Retinal pigment epithelial cell (primary cell): ENCODE data around the gene PARP11.

Source experiments
- DNase-seq: peaks from one replicate; pipeline ENCODE4 v3.0.0-alpha.2; 2010; ENCODE audit warnings: low read depth
- H3K4me3 ChIP-seq: 2 replicates; pipeline ENCODE4 v1.5.1; 2011; ENCODE audit warnings: mild to moderate bottlenecking, low read length, control low read depth, moderate library complexity
- TF ChIP-seq, protein P1 (sequence below): conservative IDR thresholded peaks from 2 replicates; pipeline ENCODE4 v1.5.1; 2011; ENCODE audit warnings: low read depth, low read length, control low read depth, inconsistent platforms

PARP11 gene

DNA sequence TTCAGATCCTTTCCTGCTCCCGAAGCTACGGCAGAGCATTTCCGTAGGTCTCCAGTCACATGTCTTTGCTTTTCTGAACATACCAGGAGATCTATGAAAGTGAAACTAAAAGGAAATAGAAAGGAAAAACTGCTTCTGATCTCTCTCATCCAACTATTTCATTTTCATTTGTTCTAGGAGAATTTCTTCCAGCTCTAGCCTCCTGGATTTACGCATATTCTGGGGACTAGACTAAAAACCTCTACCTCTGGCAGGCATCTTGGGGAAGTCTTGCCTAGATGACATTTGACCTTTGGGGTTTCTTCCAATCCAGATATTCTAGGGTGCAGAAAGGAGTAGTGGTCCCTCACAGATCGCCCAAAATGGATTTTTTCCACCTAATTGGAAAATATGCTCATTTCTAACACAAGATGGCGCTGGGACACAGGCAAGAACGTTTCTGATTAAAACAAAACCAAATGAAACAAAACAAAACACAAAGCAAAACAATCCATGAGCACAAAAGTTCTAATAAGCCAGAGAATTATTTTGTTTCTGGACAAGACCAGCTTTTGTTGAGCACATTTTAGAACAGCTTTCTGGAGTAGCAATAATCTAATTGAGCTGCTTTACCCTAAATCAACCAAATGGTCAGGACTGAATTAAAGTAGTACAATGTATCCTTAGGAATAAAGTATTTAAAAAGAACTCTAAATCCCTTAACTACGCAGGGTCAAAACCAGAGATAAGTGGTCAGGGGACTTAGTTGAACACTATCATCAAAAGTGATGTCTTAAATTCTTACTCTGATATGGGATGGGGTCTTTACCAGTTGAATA lies 12.3 kb upstream of the PARP11 start:
- TF ChIP-seq, protein P1, sequence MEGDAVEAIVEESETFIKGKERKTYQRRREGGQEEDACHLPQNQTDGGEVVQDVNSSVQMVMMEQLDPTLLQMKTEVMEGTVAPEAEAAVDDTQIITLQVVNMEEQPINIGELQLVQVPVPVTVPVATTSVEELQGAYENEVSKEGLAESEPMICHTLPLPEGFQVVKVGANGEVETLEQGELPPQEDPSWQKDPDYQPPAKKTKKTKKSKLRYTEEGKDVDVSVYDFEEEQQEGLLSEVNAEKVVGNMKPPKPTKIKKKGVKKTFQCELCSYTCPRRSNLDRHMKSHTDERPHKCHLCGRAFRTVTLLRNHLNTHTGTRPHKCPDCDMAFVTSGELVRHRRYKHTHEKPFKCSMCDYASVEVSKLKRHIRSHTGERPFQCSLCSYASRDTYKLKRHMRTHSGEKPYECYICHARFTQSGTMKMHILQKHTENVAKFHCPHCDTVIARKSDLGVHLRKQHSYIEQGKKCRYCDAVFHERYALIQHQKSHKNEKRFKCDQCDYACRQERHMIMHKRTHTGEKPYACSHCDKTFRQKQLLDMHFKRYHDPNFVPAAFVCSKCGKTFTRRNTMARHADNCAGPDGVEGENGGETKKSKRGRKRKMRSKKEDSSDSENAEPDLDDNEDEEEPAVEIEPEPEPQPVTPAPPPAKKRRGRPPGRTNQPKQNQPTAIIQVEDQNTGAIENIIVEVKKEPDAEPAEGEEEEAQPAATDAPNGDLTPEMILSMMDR: peak; percentile 73
- H3K4me3 ChIP-seq: peak overlapping the region; percentile 26
- DNase-seq: no peak

DNA sequence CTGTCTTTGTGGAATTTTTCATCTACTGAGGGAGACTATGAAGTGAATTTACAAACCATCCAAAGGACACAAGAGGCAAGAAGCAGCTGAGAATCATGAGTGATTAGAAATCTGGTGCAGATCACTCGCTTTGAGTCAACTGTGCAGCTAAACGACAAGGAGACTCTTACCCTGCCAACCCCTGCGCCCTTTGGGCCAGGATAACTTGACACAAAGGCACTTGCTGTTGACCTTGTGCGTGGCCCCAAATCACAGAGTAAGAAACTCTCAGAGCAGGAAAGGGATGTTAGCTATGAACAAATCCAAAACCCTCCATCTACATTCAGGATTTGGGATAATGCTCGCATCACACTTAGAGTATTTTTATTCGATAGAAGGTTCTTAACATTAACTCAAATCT lies 11.5 kb upstream of the PARP11 start:
- DNase-seq: no peak
- TF ChIP-seq, protein P1: no peak
- no peak overlapping the region for H3K4me3 ChIP-seq

DNA sequence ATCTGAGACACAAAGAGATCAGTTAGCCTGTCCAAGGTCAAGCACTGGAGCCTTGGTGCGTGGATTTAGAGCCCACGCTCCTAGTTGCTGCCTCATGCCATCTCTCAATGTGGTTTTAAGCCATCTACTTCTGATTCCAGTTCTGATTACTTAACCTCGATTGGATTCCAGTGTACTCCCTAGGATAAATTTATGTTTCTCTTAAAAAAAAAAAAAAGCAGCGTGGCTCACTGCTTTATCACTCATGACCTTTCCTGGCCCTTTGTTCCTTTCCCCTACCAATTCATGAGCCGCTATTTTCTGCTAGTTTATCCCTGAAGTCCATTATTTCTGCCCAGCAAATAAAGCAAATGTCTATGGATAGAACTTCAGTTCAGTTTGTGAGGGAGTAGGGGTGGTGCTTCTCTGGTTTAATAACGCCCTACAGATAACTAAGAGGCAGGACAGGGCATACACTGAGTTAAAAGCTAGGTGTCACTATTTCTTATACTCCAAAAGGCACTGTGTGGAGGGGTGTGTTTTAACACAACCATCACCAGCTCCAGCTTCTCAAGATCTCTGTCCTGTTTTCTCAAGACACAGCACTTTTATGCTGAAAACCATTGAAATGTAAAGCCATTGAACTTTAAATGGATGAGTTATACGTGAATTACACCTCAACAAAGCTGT lies 9.8 kb upstream of the PARP11 start:
- no peak overlapping the region for H3K4me3 ChIP-seq
- no peak for DNase-seq
- TF ChIP-seq, protein P1: peak; percentile 24

DNA sequence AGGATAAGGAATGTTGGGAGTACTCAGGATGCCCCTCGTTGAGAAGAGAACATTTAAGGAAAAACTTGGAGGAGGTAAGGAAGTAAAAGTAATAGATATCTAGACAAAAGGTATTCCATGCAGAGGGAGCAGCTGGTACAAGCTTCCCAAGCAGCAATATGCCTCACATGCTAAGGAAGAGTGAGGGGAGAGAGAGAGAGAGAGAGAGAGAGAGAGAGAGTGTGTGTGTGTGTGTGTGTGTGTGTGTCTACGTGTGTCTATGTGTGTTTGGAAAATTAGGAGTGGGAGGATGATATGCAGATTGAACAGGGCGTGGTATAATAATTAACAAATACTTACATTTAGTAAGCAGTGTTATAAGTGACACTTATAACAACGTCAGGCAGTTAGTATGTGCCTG lies 9.2 kb upstream of the PARP11 start:
- DNase-seq: no peak
- TF ChIP-seq, protein P1: no peak

DNA sequence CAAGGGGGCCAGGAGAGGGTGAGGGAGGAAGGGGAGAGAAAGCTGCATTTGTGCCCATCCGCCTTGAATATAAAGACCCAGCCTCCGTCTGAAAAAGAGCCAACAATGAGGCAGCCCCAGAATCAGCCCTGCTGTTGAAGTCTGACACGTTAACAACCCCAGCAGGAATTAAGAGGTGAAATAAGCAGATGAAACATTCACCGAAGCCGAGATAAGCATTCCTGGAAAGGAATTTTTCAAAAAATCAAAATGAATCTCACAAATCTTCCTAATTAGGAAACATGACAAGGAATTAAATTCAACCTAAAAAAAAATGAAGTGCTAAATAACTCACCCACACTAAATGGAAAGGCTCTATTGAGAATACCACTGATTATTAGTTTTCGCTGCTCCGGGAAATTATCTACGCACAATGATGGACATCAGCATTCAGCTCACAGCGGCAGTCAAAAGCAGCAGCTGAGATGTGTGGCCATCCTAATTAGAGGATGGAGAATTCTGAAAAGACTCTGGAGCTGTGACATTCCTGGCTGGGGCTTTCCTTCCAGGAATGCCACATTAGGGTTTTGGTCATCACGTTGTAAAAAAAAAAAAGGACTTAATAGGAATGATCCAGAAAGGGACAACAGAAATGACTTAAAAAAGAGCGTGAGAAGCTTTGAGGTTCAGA lies 8.2 kb upstream of the PARP11 start:
- no peak for DNase-seq
- TF ChIP-seq, protein P1: no peak
- H3K4me3 ChIP-seq: no peak overlapping the region

More for the DNA sequence above, 9.2 kb upstream of the PARP11 start:
- no peak overlapping the region for H3K4me3 ChIP-seq

DNA sequence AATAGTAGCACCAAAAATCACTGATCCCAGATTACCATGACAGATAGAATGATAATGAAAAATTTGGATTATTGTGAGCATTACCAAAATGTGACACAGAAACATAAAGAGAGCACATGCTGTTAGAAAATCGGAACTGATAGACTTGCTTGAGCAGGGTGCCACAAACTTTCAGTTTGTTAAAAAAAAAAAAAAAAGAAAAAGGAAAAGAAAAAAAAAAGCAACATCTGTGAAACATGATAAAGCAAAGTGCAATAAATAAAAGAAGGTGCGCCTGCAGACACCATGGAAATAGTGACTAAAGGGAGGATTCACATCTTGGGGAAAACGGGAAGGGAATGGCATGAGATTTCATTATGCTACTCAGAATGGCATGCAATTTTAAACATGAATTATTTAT lies 6.6 kb upstream of the PARP11 start:
- no peak for DNase-seq
- TF ChIP-seq, protein P1: no peak
- H3K4me3 ChIP-seq: no peak overlapping the region

DNA sequence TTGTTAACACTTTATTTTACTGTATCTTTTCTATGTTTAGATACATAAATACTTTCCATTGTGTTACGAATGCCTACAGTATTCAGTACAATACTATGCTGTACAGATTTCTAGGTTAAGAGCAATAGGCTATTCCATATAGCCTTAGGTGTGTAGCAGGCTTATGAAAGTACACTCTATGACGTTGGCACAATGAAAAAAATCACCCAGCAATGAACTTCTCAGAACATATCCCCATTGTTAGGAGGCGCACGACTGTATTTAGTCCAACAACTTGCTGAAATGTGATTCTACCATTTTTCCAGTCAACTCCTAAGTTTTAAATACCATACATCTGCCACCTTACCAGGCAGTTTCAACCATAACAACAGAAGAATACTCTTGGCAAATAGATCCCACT lies 1.8 kb downstream of the PARP11 start:
- DNase-seq: no peak
- H3K4me3 ChIP-seq: no peak overlapping the region
- TF ChIP-seq, protein P1: no peak
